Neuronal stem cell (in vitro differentiated cells): Measurements from ENCODE around the gene RHOV.

ENCODE experiments used
- DNase-seq: peaks from one replicate; pipeline ENCODE4 v3.0.0-alpha.2; 2013; ENCODE audit warnings: low spot score
- H2AFZ ChIP-seq: one replicate; pipeline ENCODE4 v1.6.1; 2013; ENCODE audit warnings: mild to moderate bottlenecking, low read length, inconsistent platforms
- H2AK5ac ChIP-seq: 2 replicates; pipeline ENCODE4 v1.6.1; 2013; ENCODE audit warnings: low read depth, mild to moderate bottlenecking, inconsistent platforms, low read length, moderate library complexity, mixed read lengths
- H2BK120ac ChIP-seq: 2 replicates; pipeline ENCODE4 v1.6.1; 2013; ENCODE audit warnings: low read depth, mild to moderate bottlenecking, inconsistent platforms, low read length, moderate library complexity, mixed read lengths
- H2BK12ac ChIP-seq: one replicate; pipeline ENCODE4 v1.6.1; 2013; ENCODE audit warnings: low read length, inconsistent platforms
- H2BK15ac ChIP-seq: 2 replicates; pipeline ENCODE4 v1.6.1; 2013; ENCODE audit warnings: mild to moderate bottlenecking, low read length, inconsistent platforms, mixed read lengths
- H2BK5ac ChIP-seq: one replicate; pipeline ENCODE4 v1.6.1; 2013; ENCODE audit warnings: inconsistent platforms, mild to moderate bottlenecking, low read length, moderate library complexity
- H3K14ac ChIP-seq: one replicate; pipeline ENCODE4 v1.6.1; 2013; ENCODE audit warnings: low read length, inconsistent platforms
- H3K18ac ChIP-seq: 2 replicates; pipeline ENCODE4 v1.6.1; 2013; ENCODE audit warnings: low read length, inconsistent platforms
- H3K23ac ChIP-seq: 2 replicates; pipeline ENCODE4 v1.6.1; 2013; ENCODE audit warnings: low read depth, mild to moderate bottlenecking, mixed read lengths, low read length, inconsistent platforms; ENCODE audit not compliant: poor library complexity
- H3K27ac ChIP-seq: replicated peaks from 3 replicates; pipeline ENCODE4 v1.5.1; 2013; ENCODE audit warnings: low read length, inconsistent platforms
- H3K27me3 ChIP-seq, 3 experiments: 2 replicates each; pipeline ENCODE4 v1.6.1; 2013; ENCODE audit warnings: low read length in 3 of 3, mild to moderate bottlenecking in 2 of 3, inconsistent platforms in 1 of 3, low read depth in 1 of 3, mixed read lengths in 1 of 3, moderate library complexity in 1 of 3; ENCODE audit not compliant: control insufficient read depth in 3 of 3, insufficient read depth in 3 of 3
- H3K36me3 ChIP-seq, 2 donors: replicated peaks in 1 of 2; 2 replicates each; pipeline ENCODE4 v1.6.1; 2013; ENCODE audit warnings: low read length in 2 of 2; ENCODE audit not compliant: control insufficient read depth in 2 of 2, insufficient read depth in 2 of 2
- H3K4ac ChIP-seq: 2 replicates; pipeline ENCODE4 v1.6.1; 2013; ENCODE audit warnings: inconsistent platforms, mild to moderate bottlenecking, low read length, moderate library complexity
- H3K4me1 ChIP-seq, 2 donors: 1 replicate in 1 of 2; 2 replicates in 1 of 2; pipeline ENCODE4 v1.6.1; 2013; ENCODE audit warnings: low read length in 2 of 2, low read depth in 1 of 2; ENCODE audit not compliant: control insufficient read depth in 2 of 2, insufficient read depth in 1 of 2
- H3K4me2 ChIP-seq: one replicate; pipeline ENCODE4 v1.6.1; 2013; ENCODE audit warnings: mild to moderate bottlenecking, low read length, inconsistent platforms; ENCODE audit not compliant: insufficient read depth, poor library complexity, severe bottlenecking
- H3K4me3 ChIP-seq, 2 donors: 2 replicates each; pipeline ENCODE4 v1.5.1; 2013; ENCODE audit warnings: low read length in 2 of 2, mild to moderate bottlenecking in 2 of 2, inconsistent platforms in 1 of 2, moderate library complexity in 1 of 2
- H3K79me1 ChIP-seq: one replicate; pipeline ENCODE4 v1.6.1; 2013; ENCODE audit warnings: low read depth, mild to moderate bottlenecking, inconsistent platforms, low read length, moderate library complexity
- H3K9ac ChIP-seq: one replicate; pipeline ENCODE4 v1.6.1; 2013; ENCODE audit warnings: mild to moderate bottlenecking, low read depth, low read length, inconsistent platforms; ENCODE audit not compliant: poor library complexity
- H3K9me3 ChIP-seq, 2 donors: replicated peaks in 1 of 2; 2 replicates each; pipeline versions ENCODE3 to v1.6.1; 2013; ENCODE audit warnings: low read length in 2 of 2, mild to moderate bottlenecking in 2 of 2, inconsistent platforms in 1 of 2, low read depth in 1 of 2, mixed read lengths in 1 of 2, moderate library complexity in 1 of 2; ENCODE audit not compliant: control insufficient read depth in 2 of 2, insufficient read depth in 1 of 2
- H4K8ac ChIP-seq: one replicate; pipeline ENCODE4 v1.6.1; 2013; ENCODE audit warnings: low read depth, mild to moderate bottlenecking, inconsistent platforms, low read length, moderate library complexity
- H4K91ac ChIP-seq: one replicate; pipeline ENCODE4 v1.6.1; 2013; ENCODE audit warnings: low read length, low read depth, mild to moderate bottlenecking, inconsistent platforms; ENCODE audit not compliant: poor library complexity
- WGBS, 2 donors: extraction: QIAGEN DNeasy Blood & Tissue Kit; methylation state at CpG; one replicate each; pipeline ENCODE4 v1.1.7; 2013; ENCODE audit warnings: missing lambda C conversion rate in 2 of 2, mixed read lengths in 1 of 2; ENCODE audit not compliant: insufficient read length in 2 of 2, insufficient replicate concordance in 1 of 2; ENCODE audit errors: extremely low coverage in 2 of 2; 5-methylcytosine and 5-hydroxymethylcytosine counted together

Gene RHOV

DNA sequence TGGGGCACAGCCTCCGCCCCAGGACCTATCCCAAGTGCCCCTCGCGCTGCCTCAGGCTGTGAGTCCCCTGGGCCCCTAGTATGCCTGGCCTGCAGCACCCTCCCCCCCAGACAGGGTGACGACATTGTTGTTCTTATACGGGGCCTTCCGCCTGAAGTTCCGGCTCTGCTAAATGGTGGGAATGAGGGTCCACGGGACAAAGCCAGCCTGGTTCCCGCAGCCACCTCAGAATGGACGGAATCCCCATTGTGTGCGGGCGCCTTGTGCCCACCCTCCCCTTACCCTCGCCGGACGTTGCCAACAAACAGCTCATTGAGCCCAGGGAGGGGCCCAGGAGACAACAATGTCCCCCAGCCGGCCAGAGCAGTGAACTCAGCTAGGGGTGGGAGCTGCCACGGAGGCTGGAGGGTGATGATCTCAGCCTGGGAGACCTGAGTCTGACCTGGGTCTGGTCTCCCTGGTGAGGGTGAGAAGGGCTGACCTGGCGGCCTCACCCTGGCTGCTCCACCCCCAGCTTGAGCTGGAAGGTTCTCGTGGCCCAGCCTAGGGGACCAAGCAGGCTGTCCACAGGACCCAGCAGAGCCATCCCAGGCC is 44.9 kb upstream of the RHOV start:
- H3K9me3 ChIP-seq: peaks cover 0 to 3% of the 10 kb centered on the region in 2 donors
- no peak overlapping the region for H3K14ac ChIP-seq
- H3K27me3 ChIP-seq: peaks cover 0 to 77% (median 20%) of the 10 kb centered on the region in 3 experiments
- peak overlapping the region; percentile 82 for H2BK12ac ChIP-seq
- peak overlapping the region; percentile 99 for H2BK15ac ChIP-seq
- H3K27ac ChIP-seq: no peak overlapping the region
- peak overlapping the region; percentile 64 for H3K9ac ChIP-seq
- peak overlapping the region; percentile 76 for H3K18ac ChIP-seq
- H4K8ac ChIP-seq: peak overlapping the region; percentile 52
- WGBS, 2 donors: no CpG with 5 or more reads among the region's 19 CpGs
- H3K23ac ChIP-seq: peak overlapping the region; percentile 18
- peaks cover 0 to 2% of the 10 kb centered on the region in 2 donors for H3K36me3 ChIP-seq
- H3K4me1 ChIP-seq: peaks cover 8 to 25% of the 10 kb centered on the region in 2 donors
- H3K4me2 ChIP-seq: no peak overlapping the region
- H2BK120ac ChIP-seq: peak overlapping the region; percentile 99
- H2AK5ac ChIP-seq: peak overlapping the region; percentile 98
- no peak overlapping the region for H3K4ac ChIP-seq
- H3K4me3 ChIP-seq: no peak overlapping the region
- H4K91ac ChIP-seq: no peak overlapping the region
- peaks cover 4% of the 10 kb centered on the region for H3K79me1 ChIP-seq
- peak overlapping the region; percentile 55 for H2AFZ ChIP-seq
- no peak overlapping the region for H2BK5ac ChIP-seq
- DNase-seq: no peak

DNA sequence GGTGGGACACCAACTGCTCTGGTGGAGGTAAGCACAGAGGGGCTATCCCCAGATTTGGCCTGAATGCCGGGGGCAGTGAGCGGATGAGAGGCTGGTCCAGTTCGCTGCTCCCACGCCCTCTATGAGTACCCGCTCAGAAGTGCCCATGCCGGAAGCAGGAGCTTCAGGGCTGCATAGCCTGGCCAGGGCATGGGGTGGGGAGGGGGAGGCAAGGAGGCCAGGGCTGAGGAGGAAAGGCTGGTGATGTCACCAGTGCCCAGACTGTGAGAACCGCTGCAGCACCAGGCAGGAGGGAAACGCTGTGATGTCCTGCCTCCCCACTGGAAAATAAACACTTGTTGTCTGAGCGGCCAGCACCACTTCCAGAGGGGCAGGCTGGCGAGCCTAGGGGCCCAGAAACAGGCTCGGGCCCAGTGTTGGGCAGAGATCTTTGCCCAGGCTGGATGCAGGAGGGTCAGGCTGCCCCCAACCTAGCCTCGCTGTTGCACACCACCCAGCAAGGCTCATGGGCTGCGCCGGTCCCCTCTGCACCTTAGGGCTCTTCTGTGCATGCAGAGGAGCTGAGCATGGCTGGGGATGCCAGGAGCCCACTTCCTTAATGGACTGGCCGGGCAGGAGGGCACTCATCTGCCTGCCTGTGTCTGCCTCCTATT is 44.2 kb upstream of the RHOV start:
- Histone ChIP-seq H3K9me3 (peaks cover 0 to 3% of the 10 kb centered on the region in 2 donors), H3K4me1 (peaks cover 8 to 25% of the 10 kb centered on the region in 2 donors), H4K91ac (no peak overlapping the region), H3K27ac (no peak overlapping the region), H3K9ac (peak overlapping the region; percentile 64), H4K8ac (no peak overlapping the region), H3K4me3 (no peak overlapping the region), H3K4me2 (no peak overlapping the region), H2AFZ (peak overlapping the region; percentile 55), H3K79me1 (peaks cover 4% of the 10 kb centered on the region), H3K27me3 (peaks cover 0 to 71% (median 14%) of the 10 kb centered on the region in 3 experiments), H2BK120ac (peak overlapping the region; percentile 99), H2BK15ac (peak overlapping the region; percentile 99), H3K14ac (no peak overlapping the region), H2AK5ac (peak overlapping the region; percentile 98), H2BK12ac (peak overlapping the region; percentile 82), H3K4ac (no peak overlapping the region), H2BK5ac (peak overlapping the region; percentile 41), H3K36me3 (peaks cover 0 to 2% of the 10 kb centered on the region in 2 donors), H3K18ac (peak overlapping the region; percentile 81), H3K23ac (peak overlapping the region; percentile 90)
- no CpG with 5 or more reads among the region's 15 CpGs for WGBS, 2 donors
- DNase-seq: no peak

DNA sequence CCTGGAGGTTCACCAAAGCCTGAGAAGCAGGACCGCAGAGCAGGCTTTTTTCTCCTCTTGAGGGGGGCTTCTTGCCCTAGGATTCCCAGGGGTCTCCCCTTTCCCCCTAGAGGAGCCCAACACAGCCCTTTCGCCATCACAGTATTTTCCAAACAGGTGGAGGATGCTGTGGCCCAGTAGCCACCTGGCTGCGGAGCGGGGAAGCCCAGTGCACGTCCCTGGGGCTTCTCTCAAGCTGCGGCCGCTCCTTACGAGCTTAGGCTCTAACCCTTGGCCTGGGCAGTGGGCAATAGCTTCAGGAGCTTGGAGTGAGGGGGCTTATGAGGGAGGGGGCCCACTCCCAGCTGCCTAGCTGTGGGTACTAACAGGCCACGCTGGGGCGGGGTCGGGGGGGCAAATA is 43.6 kb upstream of the RHOV start:
- WGBS, 2 donors: no CpG with 5 or more reads among the region's 11 CpGs
- H4K91ac ChIP-seq: no peak overlapping the region

DNA sequence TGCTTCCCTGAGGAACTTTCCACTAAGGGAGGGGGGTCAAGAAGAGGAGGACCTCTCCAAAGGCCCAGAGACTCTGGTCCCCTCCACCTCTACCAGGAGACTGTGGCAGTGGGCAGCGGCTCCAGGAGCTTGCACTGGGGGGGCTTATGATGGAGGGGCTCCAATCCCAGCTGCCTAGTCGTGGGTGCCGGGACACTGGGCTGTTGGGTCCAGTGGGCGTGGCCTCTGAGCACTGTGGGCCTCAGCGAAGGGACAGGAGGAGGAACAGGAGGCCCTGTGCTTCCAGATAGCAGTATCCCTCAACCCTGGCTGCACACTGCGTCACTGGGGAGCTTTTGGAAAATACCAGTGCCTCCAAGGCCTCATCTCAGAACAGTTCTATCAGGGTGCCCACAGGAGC is 41.6 kb upstream of the RHOV start:
- H3K36me3 ChIP-seq: peaks cover 0 to 2% of the 10 kb centered on the region in 2 donors
- no peak for DNase-seq

More for the DNA sequence above, 43.6 kb upstream of the RHOV start:
- H3K79me1 ChIP-seq: peaks cover 4% of the 10 kb centered on the region
- H2AFZ ChIP-seq: no peak overlapping the region
- H2BK12ac ChIP-seq: peak overlapping the region; percentile 51
- H3K4me2 ChIP-seq: no peak overlapping the region
- H2AK5ac ChIP-seq: peak overlapping the region; percentile 91
- H3K27ac ChIP-seq: no peak overlapping the region
- no peak overlapping the region for H3K23ac ChIP-seq
- peaks cover 0 to 64% (median 7%) of the 10 kb centered on the region in 3 experiments for H3K27me3 ChIP-seq
- no peak overlapping the region for H3K18ac ChIP-seq
- DNase-seq: no peak
- peak overlapping the region; percentile 54 for H3K4ac ChIP-seq
- H2BK15ac ChIP-seq: no peak overlapping the region
- H2BK5ac ChIP-seq: peak overlapping the region; percentile 41
- H3K4me3 ChIP-seq: no peak overlapping the region
- no peak overlapping the region for H2BK120ac ChIP-seq
- H3K14ac ChIP-seq: no peak overlapping the region
- H3K36me3 ChIP-seq: peaks cover 0 to 2% of the 10 kb centered on the region in 2 donors
- no peak overlapping the region for H4K8ac ChIP-seq
- no peak overlapping the region for H3K9ac ChIP-seq
- peaks cover 8 to 25% of the 10 kb centered on the region in 2 donors for H3K4me1 ChIP-seq
- H3K9me3 ChIP-seq: peaks cover 0 to 3% of the 10 kb centered on the region in 2 donors

More for the DNA sequence above, 41.6 kb upstream of the RHOV start:
- H3K27ac ChIP-seq: no peak overlapping the region
- H3K4ac ChIP-seq: no peak overlapping the region
- H3K9ac ChIP-seq: peak overlapping the region; percentile 36
- no peak overlapping the region for H3K14ac ChIP-seq
- peaks cover 0 to 3% of the 10 kb centered on the region in 2 donors for H3K9me3 ChIP-seq
- H3K4me3 ChIP-seq: no peak overlapping the region
- no peak overlapping the region for H4K91ac ChIP-seq
- peak overlapping the region; percentile 98 for H2BK15ac ChIP-seq
- WGBS, 2 donors: no CpG with 5 or more reads among the region's 6 CpGs
- H3K4me1 ChIP-seq: peaks cover 18 to 32% of the 10 kb centered on the region in 2 donors
- H2BK12ac ChIP-seq: no peak overlapping the region
- peaks cover 0 to 48% (median 3%) of the 10 kb centered on the region in 3 experiments for H3K27me3 ChIP-seq
- H3K4me2 ChIP-seq: no peak overlapping the region
- no peak overlapping the region for H3K23ac ChIP-seq
- peak overlapping the region; percentile 25 for H2AFZ ChIP-seq
- H3K79me1 ChIP-seq: peaks cover 4% of the 10 kb centered on the region
- H4K8ac ChIP-seq: no peak overlapping the region
- H2AK5ac ChIP-seq: peak overlapping the region; percentile 30
- H2BK120ac ChIP-seq: no peak overlapping the region
- H3K18ac ChIP-seq: peak overlapping the region; percentile 81
- H2BK5ac ChIP-seq: peak overlapping the region; percentile 55
